ENCODE results near the gene TMTC1.

The TMTC1 gene

DNA sequence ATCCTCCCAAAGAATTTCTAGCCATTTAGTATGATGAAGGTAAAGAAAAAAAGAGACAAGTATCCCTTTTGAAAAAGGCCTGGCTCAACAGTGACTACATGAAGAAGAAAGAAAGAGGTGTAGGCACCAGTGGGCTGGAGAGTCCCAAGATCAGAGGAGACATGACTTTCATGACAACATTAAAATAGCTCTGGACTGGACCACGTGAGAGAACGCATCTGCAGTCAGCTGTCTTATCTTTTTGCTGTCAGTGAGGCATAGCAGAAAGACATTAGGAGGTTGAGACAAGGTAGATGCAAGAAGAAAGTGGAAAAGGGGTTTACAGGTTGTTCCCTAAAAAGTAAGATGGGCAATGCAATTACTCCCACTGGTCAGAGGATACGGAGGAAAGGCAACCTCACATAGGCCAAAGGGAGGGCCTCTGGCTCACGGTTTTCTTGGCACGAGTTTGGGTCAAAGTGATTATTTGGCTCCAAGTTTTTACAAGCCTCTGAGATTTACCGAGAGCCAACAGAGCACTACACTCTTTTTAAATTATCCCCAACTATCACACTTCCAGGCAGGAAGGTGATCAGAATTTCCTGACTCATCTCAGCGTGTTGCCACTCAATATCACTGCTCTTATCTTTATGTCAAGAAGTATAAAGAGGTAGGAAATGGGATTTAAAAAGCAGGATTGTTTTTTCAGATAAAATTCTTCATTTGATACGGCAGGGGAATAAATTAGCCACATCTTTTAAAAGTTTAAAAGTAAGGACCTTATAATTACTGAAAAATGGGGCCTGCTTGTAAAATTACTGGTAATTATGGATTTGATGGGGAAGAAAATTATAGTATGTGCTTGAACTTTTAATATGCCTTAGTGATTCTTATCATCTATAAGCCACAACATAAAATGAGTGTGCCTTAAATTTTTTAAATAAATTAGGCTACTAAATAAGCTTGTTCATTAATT is 29.2 kb downstream of the TMTC1 start:
- no peak for TF ChIP-seq YY1 (IDR thresholded peaks at IDR 0.05; ENCODE audit: low read depth)
- TF ChIP-seq TCF12 (IDR thresholded peaks at IDR 0.05; ENCODE audit: low read depth), result no peak
- no peak for TF ChIP-seq TEAD4 (IDR thresholded peaks at IDR 0.05)
- TF ChIP-seq NFIC (IDR thresholded peaks at IDR 0.05), result no peak
- TF ChIP-seq TAF1 (IDR thresholded peaks at IDR 0.05; ENCODE audit: low read depth), result no peak
- no peak for TF ChIP-seq FOXM1 (IDR thresholded peaks at IDR 0.05; ENCODE audit: borderline replicate concordance, low read depth)
- TF ChIP-seq CEBPB (IDR thresholded peaks at IDR 0.05), result no peak
- no peak for TF ChIP-seq CREB1 (IDR thresholded peaks at IDR 0.05; ENCODE audit: low read depth)
- TF ChIP-seq, protein P1, sequence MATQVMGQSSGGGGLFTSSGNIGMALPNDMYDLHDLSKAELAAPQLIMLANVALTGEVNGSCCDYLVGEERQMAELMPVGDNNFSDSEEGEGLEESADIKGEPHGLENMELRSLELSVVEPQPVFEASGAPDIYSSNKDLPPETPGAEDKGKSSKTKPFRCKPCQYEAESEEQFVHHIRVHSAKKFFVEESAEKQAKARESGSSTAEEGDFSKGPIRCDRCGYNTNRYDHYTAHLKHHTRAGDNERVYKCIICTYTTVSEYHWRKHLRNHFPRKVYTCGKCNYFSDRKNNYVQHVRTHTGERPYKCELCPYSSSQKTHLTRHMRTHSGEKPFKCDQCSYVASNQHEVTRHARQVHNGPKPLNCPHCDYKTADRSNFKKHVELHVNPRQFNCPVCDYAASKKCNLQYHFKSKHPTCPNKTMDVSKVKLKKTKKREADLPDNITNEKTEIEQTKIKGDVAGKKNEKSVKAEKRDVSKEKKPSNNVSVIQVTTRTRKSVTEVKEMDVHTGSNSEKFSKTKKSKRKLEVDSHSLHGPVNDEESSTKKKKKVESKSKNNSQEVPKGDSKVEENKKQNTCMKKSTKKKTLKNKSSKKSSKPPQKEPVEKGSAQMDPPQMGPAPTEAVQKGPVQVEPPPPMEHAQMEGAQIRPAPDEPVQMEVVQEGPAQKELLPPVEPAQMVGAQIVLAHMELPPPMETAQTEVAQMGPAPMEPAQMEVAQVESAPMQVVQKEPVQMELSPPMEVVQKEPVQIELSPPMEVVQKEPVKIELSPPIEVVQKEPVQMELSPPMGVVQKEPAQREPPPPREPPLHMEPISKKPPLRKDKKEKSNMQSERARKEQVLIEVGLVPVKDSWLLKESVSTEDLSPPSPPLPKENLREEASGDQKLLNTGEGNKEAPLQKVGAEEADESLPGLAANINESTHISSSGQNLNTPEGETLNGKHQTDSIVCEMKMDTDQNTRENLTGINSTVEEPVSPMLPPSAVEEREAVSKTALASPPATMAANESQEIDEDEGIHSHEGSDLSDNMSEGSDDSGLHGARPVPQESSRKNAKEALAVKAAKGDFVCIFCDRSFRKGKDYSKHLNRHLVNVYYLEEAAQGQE (IDR thresholded peaks at IDR 0.05; ENCODE audit: low read depth), result no peak
- TF ChIP-seq, protein P2, sequence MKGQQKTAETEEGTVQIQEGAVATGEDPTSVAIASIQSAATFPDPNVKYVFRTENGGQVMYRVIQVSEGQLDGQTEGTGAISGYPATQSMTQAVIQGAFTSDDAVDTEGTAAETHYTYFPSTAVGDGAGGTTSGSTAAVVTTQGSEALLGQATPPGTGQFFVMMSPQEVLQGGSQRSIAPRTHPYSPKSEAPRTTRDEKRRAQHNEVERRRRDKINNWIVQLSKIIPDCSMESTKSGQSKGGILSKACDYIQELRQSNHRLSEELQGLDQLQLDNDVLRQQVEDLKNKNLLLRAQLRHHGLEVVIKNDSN (IDR thresholded peaks at IDR 0.05), result no peak
- no peak for TF ChIP-seq EGR1 (IDR thresholded peaks at IDR 0.05)
- no peak for TF ChIP-seq ZBTB7A (IDR thresholded peaks at IDR 0.05; ENCODE audit: low read depth)
- TF ChIP-seq RAD21 (IDR thresholded peaks at IDR 0.05; ENCODE audit: low read depth), result no peak
- TF ChIP-seq EP300 (IDR thresholded peaks at IDR 0.05; ENCODE audit: borderline replicate concordance), result no peak
- TF ChIP-seq, protein P3, sequence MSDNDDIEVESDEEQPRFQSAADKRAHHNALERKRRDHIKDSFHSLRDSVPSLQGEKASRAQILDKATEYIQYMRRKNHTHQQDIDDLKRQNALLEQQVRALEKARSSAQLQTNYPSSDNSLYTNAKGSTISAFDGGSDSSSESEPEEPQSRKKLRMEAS (IDR thresholded peaks at IDR 0.05), result no peak

DNA sequence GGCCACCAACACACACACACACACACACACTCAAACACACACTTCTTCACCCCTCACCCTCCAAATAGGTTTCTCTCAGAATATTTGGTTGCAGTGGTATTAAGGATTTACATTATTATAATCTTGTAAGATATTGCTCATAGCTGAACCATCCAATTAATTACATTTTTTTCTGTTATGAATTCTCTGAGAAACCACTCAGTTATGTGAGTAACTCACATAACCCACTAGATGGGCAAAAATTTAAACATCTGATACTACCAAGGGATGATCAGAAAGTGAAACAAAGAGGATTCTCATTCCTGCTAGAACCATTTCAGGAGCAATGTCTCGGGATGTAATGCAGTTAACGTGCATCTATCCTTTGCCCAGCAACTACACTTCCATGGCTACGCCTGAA is 31.6 kb downstream of the TMTC1 start:
- TF ChIP-seq EGR1 (IDR thresholded peaks at IDR 0.05), result no peak
- TF ChIP-seq NFIC (IDR thresholded peaks at IDR 0.05), result no peak
- no peak for TF ChIP-seq TCF12 (IDR thresholded peaks at IDR 0.05; ENCODE audit: low read depth)

DNA sequence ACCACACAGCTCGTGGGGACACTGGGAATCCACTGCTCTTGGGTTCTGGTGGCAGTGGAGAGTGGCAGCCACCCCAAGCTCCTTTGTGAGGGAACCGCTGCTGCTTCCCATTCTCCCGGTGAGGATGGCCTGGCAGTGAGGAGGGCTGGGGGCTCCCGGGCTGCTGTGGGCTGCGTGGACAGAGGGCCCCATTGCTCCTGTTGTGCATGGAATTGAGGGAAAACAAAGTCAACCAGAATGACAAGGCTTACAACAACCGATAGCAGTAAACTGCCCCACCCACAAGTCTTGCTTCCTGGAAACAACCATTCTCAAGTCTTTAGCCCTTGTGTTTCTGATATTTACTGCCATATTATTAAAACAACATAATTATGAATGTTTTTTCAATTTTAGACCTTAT is 32.1 kb downstream of the TMTC1 start:
- no peak for TF ChIP-seq CREB1 (IDR thresholded peaks at IDR 0.05; ENCODE audit: low read depth)
- TF ChIP-seq EP300 (IDR thresholded peaks at IDR 0.05; ENCODE audit: borderline replicate concordance), result no peak
- TF ChIP-seq, protein P3 (IDR thresholded peaks at IDR 0.05), result no peak
- TF ChIP-seq RAD21 (IDR thresholded peaks at IDR 0.05; ENCODE audit: low read depth), result no peak
- TF ChIP-seq CEBPB (IDR thresholded peaks at IDR 0.05), result no peak
- no peak for TF ChIP-seq TAF1 (IDR thresholded peaks at IDR 0.05; ENCODE audit: low read depth)
- no peak for TF ChIP-seq FOXM1 (IDR thresholded peaks at IDR 0.05; ENCODE audit: borderline replicate concordance, low read depth)
- TF ChIP-seq, protein P2 (IDR thresholded peaks at IDR 0.05), result no peak
- TF ChIP-seq ZBTB7A (IDR thresholded peaks at IDR 0.05; ENCODE audit: low read depth), result no peak
- no peak for TF ChIP-seq TEAD4 (IDR thresholded peaks at IDR 0.05)
- no peak for TF ChIP-seq EGR1 (IDR thresholded peaks at IDR 0.05)
- no peak for TF ChIP-seq TCF12 (IDR thresholded peaks at IDR 0.05; ENCODE audit: low read depth)
- TF ChIP-seq NFIC (IDR thresholded peaks at IDR 0.05), result no peak

DNA sequence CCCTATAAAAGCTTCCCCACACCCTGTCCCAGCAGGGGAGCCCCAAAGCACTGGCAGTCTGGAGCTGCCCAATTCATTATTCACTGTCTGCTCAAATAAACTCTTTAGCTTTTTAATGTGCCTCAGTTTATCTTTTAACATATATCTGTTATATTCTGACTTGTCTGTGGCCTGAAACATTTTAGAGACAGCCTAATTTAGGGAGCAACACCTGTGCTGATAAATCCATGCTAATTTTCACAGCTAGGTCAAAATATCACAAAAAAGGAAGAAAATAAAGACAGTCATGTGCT is 32.9 kb downstream of the TMTC1 start:
- no peak for TF ChIP-seq EP300 (IDR thresholded peaks at IDR 0.05; ENCODE audit: borderline replicate concordance)
- TF ChIP-seq EGR1 (IDR thresholded peaks at IDR 0.05), result no peak
- no peak for TF ChIP-seq CEBPB (IDR thresholded peaks at IDR 0.05)
- no peak for TF ChIP-seq CREB1 (IDR thresholded peaks at IDR 0.05; ENCODE audit: low read depth)
- TF ChIP-seq YY1 (IDR thresholded peaks at IDR 0.05; ENCODE audit: low read depth), result no peak
- TF ChIP-seq, protein P1 (IDR thresholded peaks at IDR 0.05; ENCODE audit: low read depth), result no peak
- TF ChIP-seq FOXM1 (IDR thresholded peaks at IDR 0.05; ENCODE audit: borderline replicate concordance, low read depth), result no peak

DNA sequence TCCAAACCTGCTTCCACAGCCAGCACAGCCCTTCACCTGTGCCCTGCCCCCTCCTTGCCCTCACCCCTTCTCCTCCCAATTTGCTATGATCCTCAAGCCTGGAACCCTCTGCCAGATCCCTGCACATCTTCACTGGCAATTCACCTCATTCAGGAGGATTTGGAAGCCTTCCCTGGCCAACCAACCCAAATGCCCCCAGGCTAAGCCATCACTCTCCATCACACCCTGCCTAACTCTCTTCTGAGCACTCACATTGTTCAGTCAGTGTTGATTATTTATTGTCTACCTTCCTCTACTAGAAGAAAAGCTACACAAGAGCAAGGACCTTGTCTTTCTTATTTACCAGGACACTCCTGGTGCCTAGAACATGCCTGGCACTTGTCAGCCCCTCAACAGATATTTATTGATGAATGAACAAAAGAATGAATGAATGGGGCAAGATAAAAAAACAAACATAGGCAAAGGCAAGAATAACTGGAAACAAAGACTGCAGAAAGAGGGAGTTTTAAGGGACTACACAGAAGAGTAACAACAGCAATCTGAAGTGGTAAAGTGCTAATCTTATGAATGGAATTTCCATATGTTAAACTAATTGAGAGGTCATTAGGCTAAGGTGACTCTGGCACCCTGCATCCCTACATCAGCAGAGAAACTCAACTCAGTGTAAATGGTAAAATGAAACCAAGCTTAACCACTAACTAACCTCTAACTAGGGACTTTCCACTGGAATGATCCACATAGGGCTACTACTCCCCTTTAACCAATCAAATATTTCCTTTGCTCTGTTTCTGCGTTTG is 33.4 kb downstream of the TMTC1 start:
- TF ChIP-seq NFIC (IDR thresholded peaks at IDR 0.05), result no peak
- TF ChIP-seq ZBTB7A (IDR thresholded peaks at IDR 0.05; ENCODE audit: low read depth), result no peak
- no peak for TF ChIP-seq TCF12 (IDR thresholded peaks at IDR 0.05; ENCODE audit: low read depth)
- no peak for TF ChIP-seq EP300 (IDR thresholded peaks at IDR 0.05; ENCODE audit: borderline replicate concordance)
- TF ChIP-seq, protein P1 (IDR thresholded peaks at IDR 0.05; ENCODE audit: low read depth), result no peak
- no peak for TF ChIP-seq YY1 (IDR thresholded peaks at IDR 0.05; ENCODE audit: low read depth)
- no peak for TF ChIP-seq CREB1 (IDR thresholded peaks at IDR 0.05; ENCODE audit: low read depth)
- no peak for TF ChIP-seq TEAD4 (IDR thresholded peaks at IDR 0.05)
- no peak for TF ChIP-seq FOXM1 (IDR thresholded peaks at IDR 0.05; ENCODE audit: borderline replicate concordance, low read depth)
- no peak for TF ChIP-seq TAF1 (IDR thresholded peaks at IDR 0.05; ENCODE audit: low read depth)
- TF ChIP-seq CEBPB (IDR thresholded peaks at IDR 0.05), result no peak
- TF ChIP-seq EGR1 (IDR thresholded peaks at IDR 0.05), result no peak
